ENCODE measurements around the gene HECTD4. TPM values are rescaled to one million over a fixed set of nuclear protein-coding genes. Genes with fewer than 3 reads are reported as not detected.
"Not testable (repeated sequence)": the region's sequence is repeated elsewhere in the genome, so short reads cannot be mapped to it uniquely, and the experiment has no call there.

HECTD4 gene
- total RNA-seq, 1 donor from 2014 or later = 12.2 TPM

GRCh38 chr12:112357214-112357613 is 25.0 kb downstream of the HECTD4 start:
- no peak for DNase-seq (ENCODE audit: low read depth, low spot score)

GRCh38 chr12:112354399-112354798 is 27.8 kb downstream of the HECTD4 start:
- no peak for DNase-seq (ENCODE audit: low read depth, low spot score)

GRCh38 chr12:112353393-112353792 is 28.8 kb downstream of the HECTD4 start:
- DNase-seq (ENCODE audit: low read depth, low spot score) = no peak

GRCh38 chr12:112352921-112353320 is 29.3 kb downstream of the HECTD4 start:
- no peak for DNase-seq (ENCODE audit: low read depth, low spot score)

GRCh38 chr12:112350593-112351592 is 31.3 kb downstream of the HECTD4 start:
- no peak for DNase-seq (ENCODE audit: low read depth, low spot score)

GRCh38 chr12:112349431-112349830 is 32.8 kb downstream of the HECTD4 start:
- no peak for DNase-seq (ENCODE audit: low read depth, low spot score)

- DNase-seq (ENCODE audit: low read depth, low spot score) = not testable (repeated sequence)
Measured at GRCh38 chr12:112348926-112349325, 33.3 kb downstream of the HECTD4 start.

GRCh38 chr12:112347581-112347982 is 34.6 kb downstream of the HECTD4 start:
- DNase-seq (ENCODE audit: low read depth, low spot score) = no peak

- DNase-seq (ENCODE audit: low read depth, low spot score) = no peak
Measured at GRCh38 chr12:112346194-112346593, 36.0 kb downstream of the HECTD4 start.

GRCh38 chr12:112344220-112344619 is 38.0 kb downstream of the HECTD4 start:
- DNase-seq (ENCODE audit: low read depth, low spot score) = no peak

GRCh38 chr12:112342587-112342986 is 39.6 kb downstream of the HECTD4 start:
- no peak for DNase-seq (ENCODE audit: low read depth, low spot score)

- DNase-seq (ENCODE audit: low read depth, low spot score) = no peak
Measured at GRCh38 chr12:112341046-112341825, 41.0 kb downstream of the HECTD4 start.

- DNase-seq (ENCODE audit: low read depth, low spot score) = no peak
Measured at GRCh38 chr12:112340230-112340629, 42.0 kb downstream of the HECTD4 start.

GRCh38 chr12:112334999-112335398 is 47.2 kb downstream of the HECTD4 start:
- DNase-seq (ENCODE audit: low read depth, low spot score) = not testable (repeated sequence)

- no peak for DNase-seq (ENCODE audit: low read depth, low spot score)
Measured at GRCh38 chr12:112333019-112333418, 49.2 kb downstream of the HECTD4 start.

- no peak for DNase-seq (ENCODE audit: low read depth, low spot score)
Measured at GRCh38 chr12:112331886-112332285, 50.3 kb downstream of the HECTD4 start.

- DNase-seq (ENCODE audit: low read depth, low spot score) = no peak
Measured at GRCh38 chr12:112330706-112331105, 51.5 kb downstream of the HECTD4 start.

GRCh38 chr12:112328456-112329124 is 53.6 kb downstream of the HECTD4 start:
- no peak for DNase-seq (ENCODE audit: low read depth, low spot score)

GRCh38 chr12:112327209-112327938 is 54.9 kb downstream of the HECTD4 start:
- no peak for DNase-seq (ENCODE audit: low read depth, low spot score)

- no peak for DNase-seq (ENCODE audit: low read depth, low spot score)
Measured at GRCh38 chr12:112325622-112326207, 56.5 kb downstream of the HECTD4 start.

- no peak for DNase-seq (ENCODE audit: low read depth, low spot score)
Measured at GRCh38 chr12:112325157-112325556, 57.1 kb downstream of the HECTD4 start.

Measured in pulmonary artery endothelial cell (primary cell).